H9 (cell line): ENCODE measurements around the gene ARPC4. TPM values are rescaled to one million over a fixed set of nuclear protein-coding genes. Genes with fewer than 3 reads are reported as not detected.

Source experiments
- DNase-seq: peaks from one replicate; pipeline ENCODE4 v3.0.0-alpha.2; 2017
- H2AFZ ChIP-seq: one replicate; pipeline ENCODE4 v1.6.1; 2013; ENCODE audit warnings: mild to moderate bottlenecking, low read length, control low read depth, moderate library complexity
- H2AK5ac ChIP-seq: 2 replicates; pipeline ENCODE4 v1.6.1; 2013; ENCODE audit warnings: low read length, control low read depth, mixed read lengths; ENCODE audit not compliant: insufficient read length
- H2BK120ac ChIP-seq: one replicate; pipeline ENCODE4 v1.6.1; 2013; ENCODE audit warnings: low read depth, mild to moderate bottlenecking, low read length, control low read depth, inconsistent platforms; ENCODE audit not compliant: poor library complexity, severe bottlenecking
- H2BK12ac ChIP-seq: 2 replicates; pipeline ENCODE4 v1.6.1; 2013; ENCODE audit warnings: low read length, control low read depth, mixed read lengths, low read depth; ENCODE audit not compliant: insufficient read length
- H2BK15ac ChIP-seq: 2 replicates; pipeline ENCODE4 v1.6.1; 2013; ENCODE audit warnings: low read depth, low read length, control low read depth
- H2BK20ac ChIP-seq: one replicate; pipeline ENCODE4 v1.6.1; 2013; ENCODE audit warnings: low read depth, mild to moderate bottlenecking, low read length, control low read depth, inconsistent platforms; ENCODE audit not compliant: poor library complexity, severe bottlenecking
- H2BK5ac ChIP-seq: 2 replicates; pipeline ENCODE4 v1.6.1; 2013; ENCODE audit warnings: low read length, control low read depth, mixed read lengths; ENCODE audit not compliant: insufficient read length
- H3K14ac ChIP-seq: 2 replicates; pipeline ENCODE4 v1.6.1; 2013; ENCODE audit warnings: low read length, control low read depth; ENCODE audit not compliant: insufficient read depth
- H3K18ac ChIP-seq: 2 replicates; pipeline ENCODE4 v1.6.1; 2013; ENCODE audit warnings: low read depth, mild to moderate bottlenecking, mixed read lengths, low read length, control low read depth; ENCODE audit not compliant: insufficient read length
- H3K23ac ChIP-seq: 2 replicates; pipeline ENCODE4 v1.6.1; 2013; ENCODE audit warnings: low read length, control low read depth, mixed read lengths, low read depth; ENCODE audit not compliant: insufficient read length
- H3K23me2 ChIP-seq: 2 replicates; pipeline ENCODE4 v1.6.1; 2013; ENCODE audit warnings: low read depth, mild to moderate bottlenecking, mixed read lengths, low read length, control low read depth; ENCODE audit not compliant: insufficient read length, poor library complexity, severe bottlenecking
- H3K27ac ChIP-seq: 2 replicates; pipeline ENCODE4 v1.5.1; 2013; ENCODE audit warnings: low read length, control low read depth, mixed read lengths, low read depth; ENCODE audit not compliant: insufficient read length
- H3K27me3 ChIP-seq: 2 replicates; pipeline ENCODE4 v1.6.1; 2013; ENCODE audit warnings: low read length, control low read depth, inconsistent platforms; ENCODE audit not compliant: insufficient read depth
- H3K4ac ChIP-seq: 2 replicates; pipeline ENCODE4 v1.6.1; 2013; ENCODE audit warnings: low read depth, mild to moderate bottlenecking, control low read depth, inconsistent platforms, low read length, moderate library complexity
- H3K4me1 ChIP-seq: 2 replicates; pipeline ENCODE4 v1.6.1; 2013; ENCODE audit warnings: low read length, control low read depth, inconsistent platforms; ENCODE audit not compliant: insufficient read depth
- H3K4me2 ChIP-seq: 2 replicates; pipeline ENCODE4 v1.6.1; 2013; ENCODE audit warnings: low read length, control low read depth, mixed read lengths; ENCODE audit not compliant: insufficient read length, insufficient read depth
- H3K56ac ChIP-seq: 2 replicates; pipeline ENCODE4 v1.6.1; 2013; ENCODE audit warnings: low read depth, mild to moderate bottlenecking, mixed read lengths, low read length, control low read depth; ENCODE audit not compliant: insufficient read length
- H3K79me1 ChIP-seq: 2 replicates; pipeline ENCODE4 v1.6.1; 2013; ENCODE audit warnings: low read depth, mild to moderate bottlenecking, moderate library complexity, low read length, control low read depth, inconsistent platforms; ENCODE audit not compliant: insufficient read depth, poor library complexity, severe bottlenecking
- H3K79me2 ChIP-seq: 2 replicates; pipeline ENCODE4 v1.6.1; 2013; ENCODE audit warnings: low read length, control low read depth, inconsistent platforms; ENCODE audit not compliant: insufficient read depth
- H3K9ac ChIP-seq: 2 replicates; pipeline ENCODE4 v1.6.1; 2013; ENCODE audit warnings: low read length, control low read depth, mixed read lengths; ENCODE audit not compliant: insufficient read length; ENCODE audit errors: extremely low read depth
- H3K9me3 ChIP-seq: one replicate; pipeline ENCODE4 v1.6.1; 2013; ENCODE audit warnings: low read depth, low read length, inconsistent platforms; ENCODE audit not compliant: control insufficient read depth
- H3T11ph ChIP-seq: one replicate; pipeline ENCODE4 v1.6.1; 2013; ENCODE audit warnings: mild to moderate bottlenecking, low read length, control low read depth, inconsistent platforms
- H4K20me1 ChIP-seq: one replicate; pipeline ENCODE4 v1.6.1; 2013; ENCODE audit not compliant: control insufficient read depth, insufficient read length, insufficient read depth
- H4K5ac ChIP-seq: 2 replicates; pipeline ENCODE4 v1.6.1; 2013; ENCODE audit warnings: low read depth, mild to moderate bottlenecking, mixed read lengths, low read length, control low read depth; ENCODE audit not compliant: insufficient read length
- H4K8ac ChIP-seq: replicated peaks from 2 replicates; pipeline ENCODE4 v1.6.1; 2013; ENCODE audit warnings: low read length, control low read depth, mixed read lengths, low read depth; ENCODE audit not compliant: insufficient read length
- H4K91ac ChIP-seq: 2 replicates; pipeline ENCODE4 v1.6.1; 2013; ENCODE audit warnings: low read depth, mild to moderate bottlenecking, moderate library complexity, mixed read lengths, low read length, control low read depth; ENCODE audit not compliant: insufficient read length
- H3K27ac Mint-ChIP-seq, 3 experiments: 2 replicates in 2 of 3; 3 replicates in 1 of 3; pipeline ENCODE4 v1.8.0; 2020 to 2021; ENCODE audit warnings: mixed read lengths in 3 of 3, mild to moderate bottlenecking in 1 of 3, moderate library complexity in 1 of 3
- H3K27me3 Mint-ChIP-seq: 2 replicates; pipeline ENCODE4 v1.8.0; 2021; ENCODE audit warnings: low read depth, mild to moderate bottlenecking, moderate library complexity, mixed read lengths
- H3K36me3 Mint-ChIP-seq, 3 experiments: 2 replicates in 2 of 3; 3 replicates in 1 of 3; pipeline ENCODE4 v1.8.0; 2020 to 2021; ENCODE audit warnings: low read depth in 3 of 3, mixed read lengths in 3 of 3; ENCODE audit not compliant: insufficient read depth in 1 of 3
- H3K4me1 Mint-ChIP-seq, 2 experiments: 2 replicates each; pipeline ENCODE4 v1.8.0; 2020; ENCODE audit warnings: mixed read lengths in 2 of 2
- H3K4me3 Mint-ChIP-seq, 2 experiments: 2 replicates in 1 of 2; 3 replicates in 1 of 2; pipeline ENCODE4 v1.8.0; 2020 to 2021; ENCODE audit warnings: mild to moderate bottlenecking in 2 of 2, mixed read lengths in 2 of 2, moderate library complexity in 1 of 2
- H3K9me3 Mint-ChIP-seq, 2 experiments: 2 replicates in 1 of 2; 3 replicates in 1 of 2; pipeline ENCODE4 v1.8.0; 2020; ENCODE audit warnings: mild to moderate bottlenecking in 2 of 2, mixed read lengths in 2 of 2, moderate library complexity in 1 of 2
- CTCF ChIP-seq: fragments of 200-600 bp; sonication (generic); conservative IDR thresholded peaks from 3 replicates; pipeline ENCODE4 v1.8.0; 2021; ENCODE audit warnings: antibody characterized with exemption, mild to moderate bottlenecking
- WGBS: extraction: QIAGEN DNeasy Blood & Tissue Kit; methylation state at CpG from one replicate; pipeline ENCODE4 v1.1.7; 2013; ENCODE audit warnings: missing lambda C conversion rate, low lambda C conversion rate, mixed read lengths; ENCODE audit not compliant: insufficient read length; ENCODE audit errors: extremely low coverage; 5-methylcytosine and 5-hydroxymethylcytosine counted together
- total RNA-seq: library from RNA; stranded (reverse); gene quantifications from 2 replicates; pipeline ENCODE4 v1.2.1, GENCODE V29; 2021

Gene ARPC4
- total RNA-seq, 1 experiment from 2014 or later = 161 TPM

- H4K5ac ChIP-seq = no peak overlapping the region
- H3K9me3 Mint-ChIP-seq = no peaks in the 10 kb centered on the region
- H2AFZ ChIP-seq = no peak overlapping the region
- no peaks in the 10 kb centered on the region for H3K9me3 ChIP-seq
- no peak overlapping the region for H3K18ac ChIP-seq
- peaks cover 7 to 8% of the 10 kb centered on the region in 2 experiments; a peak in 3 of 4 replicates for H3K4me1 Mint-ChIP-seq
- H2BK12ac ChIP-seq = no peak overlapping the region
- no peak overlapping the region for H3K4me2 ChIP-seq
- H3T11ph ChIP-seq = no peak overlapping the region
- no peak for TF ChIP-seq CTCF
- no peak overlapping the region for H4K91ac ChIP-seq
- H3K27me3 ChIP-seq = no peaks in the 10 kb centered on the region; the same call in 1 of the 2 replicates
- no peak overlapping the region for H2BK5ac ChIP-seq
- no peak overlapping the region for H3K27ac ChIP-seq
- no peaks in the 10 kb centered on the region for H3K79me2 ChIP-seq
- WGBS = no CpG with 5 or more reads among the region's 5 CpGs
- H3K23ac ChIP-seq = no peak overlapping the region
- H3K27me3 Mint-ChIP-seq = peaks cover 20% of the 10 kb centered on the region
- H2BK20ac ChIP-seq = no peak overlapping the region
- H4K20me1 ChIP-seq = no peaks in the 10 kb centered on the region
- H3K36me3 Mint-ChIP-seq = peaks cover 6 to 21% (median 14%) of the 10 kb centered on the region in 3 experiments; a peak in 6 of 7 replicates
- no peak overlapping the region for H3K9ac ChIP-seq
- no peaks in the 10 kb centered on the region for H3K4me1 ChIP-seq
- H3K14ac ChIP-seq = no peak overlapping the region
- no peak overlapping the region for H4K8ac ChIP-seq
- no peak overlapping the region for H3K27ac Mint-ChIP-seq
- H3K4me3 Mint-ChIP-seq = no peak overlapping the region; a peak in 1 of 5 replicates
- DNase-seq = no peak
- H3K56ac ChIP-seq = no peak overlapping the region
- H3K23me2 ChIP-seq = no peaks in the 10 kb centered on the region
- no peak overlapping the region for H3K4ac ChIP-seq
- H2BK15ac ChIP-seq = no peak overlapping the region
- H3K79me1 ChIP-seq = no peaks in the 10 kb centered on the region
- H2AK5ac ChIP-seq = no peak overlapping the region
- H2BK120ac ChIP-seq = no peak overlapping the region
These were observed 15.8 kb upstream of the ARPC4 start for GRCh38 chr3:9776896-9777693.
